Activated naive CD8-positive, alpha-beta T cell treated with anti-CD3 and anti-CD28 coated beads, Interleukin-2, amount 10 ng/mL, durations not matched to agents 7 days and 5 days (primary cell): ENCODE data around the gene INTS1. TPM values are rescaled to one million over a fixed set of nuclear protein-coding genes. Genes with fewer than 3 reads are reported as not detected.

ENCODE experiments used
- ATAC-seq: fragments of 150-1000 bp; cut with Tn5 transposase; one replicate; pipeline ENCODE4 v1.10.0; 2021; ENCODE audit warnings: low read depth, moderate library complexity
- POLR2A ChIA-PET: fragments of 350-600 bp; sonication (Branson Sonifier 250); formaldehyde crosslinking; loops from one replicate; lab custom pipeline; 2021; ENCODE audit warnings: antibody characterized with exemption; lab: Charles Lee
- DNase-seq: peaks from one replicate; pipeline ENCODE4 v3.0.0; 2021
- H3K27ac Mint-ChIP-seq: one replicate; pipeline ENCODE4 v1.8.0; 2022; ENCODE audit warnings: mild to moderate bottlenecking, mixed read lengths
- H3K27me3 Mint-ChIP-seq: one replicate; pipeline ENCODE4 v1.8.0; 2022; ENCODE audit warnings: mild to moderate bottlenecking, moderate library complexity, mixed read lengths
- H3K36me3 Mint-ChIP-seq: one replicate; pipeline ENCODE4 v1.8.0; 2021; ENCODE audit warnings: mild to moderate bottlenecking, mixed read lengths
- H3K4me1 Mint-ChIP-seq: one replicate; pipeline ENCODE4 v1.8.0; 2021; ENCODE audit warnings: mixed read lengths
- H3K4me3 Mint-ChIP-seq: one replicate; pipeline ENCODE4 v1.8.0; 2022; ENCODE audit warnings: mild to moderate bottlenecking, moderate library complexity, mixed read lengths
- H3K9me3 Mint-ChIP-seq: one replicate; pipeline ENCODE4 v1.8.0; 2021; ENCODE audit warnings: mixed read lengths
- total RNA-seq, 2 experiments: library from RNA; stranded (reverse); gene quantifications; one replicate each; pipeline ENCODE4 v1.2.3, GENCODE V29; 2021

The INTS1 gene
- total RNA-seq, 2 experiments from 2014 or later, result 110 to 115 TPM

DNA sequence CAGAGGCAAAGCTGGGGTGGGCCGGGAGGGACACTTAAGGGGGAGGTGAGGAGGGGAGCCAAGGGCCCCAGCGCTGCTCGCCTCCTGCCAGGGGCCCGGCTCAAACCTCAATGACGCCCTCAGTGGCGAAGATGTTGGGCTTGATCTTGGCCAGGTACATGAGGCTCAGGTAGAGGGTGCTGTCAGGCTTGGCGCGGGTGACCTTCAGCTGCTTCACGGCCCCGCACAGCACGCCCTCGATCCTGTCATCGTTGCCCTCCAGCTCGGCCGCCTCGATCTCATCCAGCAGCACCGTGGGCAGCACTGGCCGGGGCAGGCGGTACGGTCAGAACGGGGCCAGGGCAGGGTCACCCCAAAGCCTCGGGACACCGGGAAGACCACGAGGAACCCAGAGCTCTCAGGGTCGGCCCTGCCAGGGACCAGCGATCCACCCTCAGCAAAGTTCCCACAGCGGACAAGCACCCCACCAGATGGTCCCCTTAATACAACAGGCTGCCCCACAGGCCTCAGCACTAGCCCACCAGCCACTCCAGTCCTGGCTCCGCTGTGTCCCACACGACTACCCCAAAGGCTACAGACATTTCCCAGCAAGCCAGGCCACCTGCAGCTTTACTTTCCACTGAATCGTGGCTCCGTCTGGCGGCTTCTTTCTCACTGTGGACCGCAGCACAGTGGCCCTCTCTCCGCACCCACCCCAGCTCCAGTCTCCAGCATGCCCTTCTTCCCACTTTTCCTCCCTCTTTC lies 4.0 kb downstream of the INTS1 start:
- H3K9me3 Mint-ChIP-seq, result no peaks in the 10 kb centered on the region
- H3K4me3 Mint-ChIP-seq, result no peak overlapping the region
- H3K36me3 Mint-ChIP-seq, result peaks cover 4% of the 10 kb centered on the region
- no peak overlapping the region for H3K27ac Mint-ChIP-seq
- H3K4me1 Mint-ChIP-seq, result peaks cover 14% of the 10 kb centered on the region
- H3K27me3 Mint-ChIP-seq, result no peaks in the 10 kb centered on the region
- no peak for DNase-seq
- POLR2A ChIA-PET, result interaction anchor here (0.6 kb wide), 1 partner anchor 584 kb away, joined by 4 read pairs; no protein-coding TSS in a partner anchor
- ATAC-seq, result no peak

DNA sequence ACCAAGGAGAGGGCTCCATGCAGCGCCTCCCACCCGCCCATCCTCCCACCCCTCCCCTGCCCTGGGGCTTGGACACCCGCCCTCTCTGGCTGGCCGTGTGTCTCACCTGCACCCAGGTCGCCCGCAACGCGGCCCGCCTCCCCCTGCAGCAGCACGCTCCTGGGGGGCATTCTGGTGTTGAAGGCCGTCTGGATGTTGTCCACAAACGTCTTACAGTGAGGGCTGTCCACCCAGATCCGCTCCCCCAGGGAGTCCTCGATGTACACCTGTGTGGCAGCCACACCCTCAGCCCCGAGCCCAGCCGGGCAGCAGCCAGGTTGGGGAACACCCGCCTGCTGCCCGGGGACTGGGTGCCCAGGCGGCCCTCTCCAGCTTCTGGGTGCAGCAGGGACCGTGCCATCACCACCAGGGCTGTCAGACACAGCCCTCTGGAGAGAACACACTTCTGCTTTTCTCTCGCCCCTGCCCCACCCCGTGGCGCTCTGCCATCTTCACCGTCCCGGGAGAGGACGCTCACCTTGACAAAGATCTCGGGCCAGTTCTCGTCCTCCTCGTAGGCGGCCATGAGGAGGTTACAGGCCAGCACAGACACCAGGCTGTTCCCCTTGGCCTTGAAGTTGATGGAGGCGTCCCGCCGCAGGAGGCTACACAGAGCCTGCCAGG lies 4.7 kb downstream of the INTS1 start:
- Mint-ChIP-seq H3K4me1 (peaks cover 14% of the 10 kb centered on the region), H3K27ac (no peak overlapping the region), H3K27me3 (no peaks in the 10 kb centered on the region), H3K4me3 (no peak overlapping the region), H3K9me3 (no peaks in the 10 kb centered on the region), H3K36me3 (peaks cover 4% of the 10 kb centered on the region)
- no peak for DNase-seq
- POLR2A ChIA-PET, result interaction anchor here (0.6 kb wide), 1 partner anchor 585 kb away, joined by 4 read pairs; no protein-coding TSS in a partner anchor
- ATAC-seq, result no peak

DNA sequence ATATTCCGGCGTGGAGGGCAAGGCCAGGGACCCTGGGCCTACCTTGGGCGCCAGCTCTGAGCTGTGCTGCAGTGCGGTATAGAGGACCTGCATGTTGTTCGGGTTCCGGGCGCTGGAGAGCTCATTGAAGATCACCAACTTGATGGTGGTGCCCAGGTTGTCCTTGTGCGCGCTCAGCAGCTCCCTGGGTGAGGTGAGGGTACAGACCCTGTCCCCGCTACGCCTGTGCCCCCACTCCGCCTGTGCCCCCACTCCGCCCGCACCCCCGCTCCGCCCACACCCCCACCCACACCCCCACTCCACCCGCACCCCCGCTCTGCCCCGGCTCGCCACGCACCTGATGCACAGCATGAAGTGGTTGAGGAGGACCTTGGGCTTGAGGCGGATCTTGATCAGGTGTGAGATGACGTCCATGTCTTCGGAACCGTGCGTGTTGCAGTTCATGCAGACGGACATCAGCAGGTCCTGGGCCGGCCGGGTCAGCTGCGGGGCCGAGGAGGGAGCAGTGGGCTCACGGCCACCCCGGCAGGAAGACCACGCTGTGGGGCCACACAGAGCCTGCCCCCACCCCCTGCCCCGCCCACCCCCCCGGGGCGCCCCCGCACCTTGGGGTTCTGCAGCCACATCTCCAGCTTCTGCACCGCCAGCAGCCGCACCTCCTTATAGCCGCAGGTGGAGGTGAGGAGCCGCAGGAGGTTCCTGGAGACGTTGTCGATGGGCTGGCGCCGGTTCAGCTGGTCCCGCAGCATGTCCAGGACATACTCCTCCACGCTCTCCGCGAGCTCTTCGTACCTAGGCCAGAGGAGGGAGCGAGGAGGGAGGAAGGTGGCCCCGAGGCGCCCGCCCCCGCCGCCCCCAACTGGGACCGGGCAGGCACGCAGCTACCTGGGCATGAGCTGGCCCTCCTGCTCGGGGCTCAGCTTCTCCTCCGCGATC lies 5.6 kb downstream of the INTS1 start:
- POLR2A ChIA-PET, result no interaction called here
- Mint-ChIP-seq H3K27me3 (no peaks in the 10 kb centered on the region), H3K4me1 (peaks cover 14% of the 10 kb centered on the region), H3K27ac (no peak overlapping the region), H3K4me3 (no peak overlapping the region), H3K9me3 (no peaks in the 10 kb centered on the region), H3K36me3 (peaks cover 4% of the 10 kb centered on the region)
- DNase-seq (no peak), ATAC-seq (no peak)

DNA sequence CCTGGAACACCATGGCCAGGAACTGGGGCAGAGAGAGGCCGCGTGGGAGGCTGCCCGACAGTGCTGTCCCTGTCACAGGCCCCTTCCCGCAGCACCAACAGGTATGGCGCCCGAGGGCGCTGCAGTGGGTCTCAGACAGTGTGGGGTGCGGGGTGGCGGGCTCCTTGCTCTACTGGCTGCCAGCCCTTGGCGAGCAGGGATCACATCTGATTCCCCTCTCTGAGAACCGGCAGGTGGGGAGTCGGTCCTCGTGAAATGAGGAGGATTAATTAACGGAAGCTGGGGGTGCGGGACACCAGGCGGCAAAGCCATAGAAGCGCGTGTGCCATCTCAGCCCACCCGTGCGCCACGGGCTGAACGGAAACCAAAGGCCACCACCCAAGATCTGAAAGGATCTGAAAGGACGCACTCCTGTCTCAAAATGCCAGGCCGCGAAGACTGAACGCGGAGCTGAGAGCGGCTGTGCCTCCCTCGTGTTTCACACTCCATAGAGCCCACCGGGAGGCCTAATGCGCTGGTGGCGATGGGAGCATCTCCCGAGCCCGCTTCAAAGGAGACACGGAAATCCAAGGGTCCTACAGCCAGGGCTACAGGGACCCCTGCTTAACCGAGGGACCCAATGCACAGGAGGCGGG lies 6.8 kb downstream of the INTS1 start:
- ATAC-seq, result no peak
- Mint-ChIP-seq H3K4me1 (peaks cover 6% of the 10 kb centered on the region), H3K27me3 (no peaks in the 10 kb centered on the region), H3K9me3 (no peaks in the 10 kb centered on the region), H3K4me3 (no peak overlapping the region), H3K27ac (no peak overlapping the region), H3K36me3 (peaks cover 5% of the 10 kb centered on the region)
- POLR2A ChIA-PET, result no interaction called here
- no peak for DNase-seq

DNA sequence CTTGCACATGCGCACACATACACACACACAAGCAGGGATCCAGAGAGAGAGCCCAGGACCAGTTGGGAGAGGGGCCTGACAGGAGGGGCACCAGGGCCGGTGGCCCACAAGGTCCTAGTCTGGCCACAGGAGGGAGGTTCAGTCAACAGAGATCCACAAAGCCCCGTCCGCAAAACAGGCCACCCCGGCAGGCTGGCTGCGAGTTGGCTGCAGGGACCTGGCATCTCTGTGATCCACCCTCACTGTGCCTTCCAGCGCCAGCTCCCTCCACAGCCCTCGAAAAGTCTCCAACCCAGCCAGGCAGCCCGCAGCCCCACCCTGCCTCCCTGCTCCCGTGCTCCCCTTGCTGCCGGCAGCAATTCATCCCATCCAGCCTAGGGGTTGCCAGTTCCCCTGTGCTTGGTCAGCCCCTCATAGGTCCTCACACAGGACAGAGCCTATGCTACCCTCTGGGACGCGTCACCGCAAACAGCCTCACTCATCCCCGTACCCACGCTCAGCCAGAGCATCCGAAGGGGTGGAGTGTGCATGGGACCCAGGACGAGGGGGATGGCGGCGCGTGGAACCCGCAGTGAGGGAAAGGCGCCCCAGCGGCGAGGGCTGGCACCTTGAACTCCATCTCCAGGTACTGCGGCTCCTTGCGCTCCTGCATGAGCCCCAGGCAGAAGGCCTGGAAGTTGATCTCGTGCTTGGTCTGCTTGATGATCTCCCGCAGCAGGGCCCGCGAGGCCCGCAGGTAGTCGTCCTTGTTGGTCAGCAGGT lies 7.5 kb downstream of the INTS1 start:
- no peak for ATAC-seq
- no peak for DNase-seq
- H3K27ac Mint-ChIP-seq, result no peak overlapping the region
- no peaks in the 10 kb centered on the region for H3K4me1 Mint-ChIP-seq
- POLR2A ChIA-PET, result no interaction called here
- H3K27me3 Mint-ChIP-seq, result no peaks in the 10 kb centered on the region
- H3K4me3 Mint-ChIP-seq, result no peak overlapping the region
- peaks cover 2% of the 10 kb centered on the region for H3K36me3 Mint-ChIP-seq
- no peaks in the 10 kb centered on the region for H3K9me3 Mint-ChIP-seq

DNA sequence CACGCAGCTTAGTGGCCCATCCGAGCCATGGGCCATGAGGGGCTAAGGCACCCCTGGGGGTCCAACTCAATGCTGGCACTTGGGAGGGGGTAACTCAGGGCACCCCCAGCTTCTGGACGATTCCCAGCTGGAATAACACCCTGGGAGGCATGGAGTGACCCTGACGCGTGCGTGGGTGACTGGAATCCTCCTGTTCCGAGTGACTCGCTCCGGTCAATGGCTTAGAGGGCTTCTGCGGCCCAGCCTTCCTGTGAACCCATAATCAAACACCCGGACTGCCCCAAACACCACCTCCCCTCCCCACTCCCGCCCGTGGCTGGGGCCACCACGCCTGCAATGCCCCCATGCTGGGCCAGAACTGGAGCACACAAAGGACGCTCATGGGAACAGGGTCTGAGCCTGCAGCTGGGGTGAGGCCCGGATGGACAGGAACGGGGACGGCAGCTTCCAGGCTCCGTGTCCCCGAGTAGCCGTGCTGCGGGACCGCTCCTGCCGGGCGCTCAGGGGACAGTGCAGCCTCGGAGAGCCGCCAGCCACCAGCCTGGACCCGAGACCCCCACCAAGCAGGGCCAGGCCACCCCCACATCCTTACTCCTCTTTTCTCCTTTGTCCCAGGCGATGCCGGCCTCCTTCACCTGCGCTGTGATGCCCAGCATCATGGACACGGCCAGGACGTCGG lies 8.5 kb downstream of the INTS1 start:
- Mint-ChIP-seq H3K9me3 (no peaks in the 10 kb centered on the region), H3K4me1 (no peaks in the 10 kb centered on the region), H3K27me3 (no peaks in the 10 kb centered on the region), H3K36me3 (peaks cover 2% of the 10 kb centered on the region), H3K4me3 (no peak overlapping the region), H3K27ac (no peak overlapping the region)
- ATAC-seq (no peak), DNase-seq (no peak)
- POLR2A ChIA-PET, result no interaction called here

DNA sequence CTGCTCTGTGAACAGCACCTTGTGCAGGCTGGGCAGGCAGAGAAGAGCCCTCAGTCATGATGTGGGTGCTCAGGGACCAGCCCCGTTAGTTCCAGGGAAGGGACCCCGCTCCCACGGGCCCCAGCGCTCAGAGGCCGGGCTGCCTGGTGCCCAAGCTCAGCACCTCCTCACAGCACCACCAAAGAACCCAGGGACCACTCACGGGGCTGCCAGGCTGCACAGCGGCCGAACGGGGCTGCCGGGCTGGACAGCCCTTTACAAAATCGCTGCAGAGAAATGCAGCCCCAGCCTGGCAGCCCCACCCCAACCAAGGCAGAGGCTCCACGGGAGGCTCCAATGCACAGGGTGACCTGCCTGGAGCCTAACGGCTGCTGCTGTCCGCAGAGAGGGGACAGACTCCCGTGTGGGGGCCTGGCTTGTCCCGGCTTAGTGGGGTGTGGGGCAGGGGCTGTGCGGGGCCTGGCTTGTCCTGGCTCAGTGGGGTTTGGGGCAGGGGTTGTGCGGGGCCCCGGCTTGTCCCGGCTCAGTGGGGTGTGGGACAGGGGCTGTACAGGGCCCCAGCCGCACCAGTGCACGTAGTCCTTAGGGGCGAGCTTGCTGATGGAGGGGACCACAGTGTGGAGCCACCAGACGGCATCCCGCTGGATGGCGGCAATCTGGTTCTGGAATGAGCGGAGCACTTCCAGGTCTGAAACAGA lies 9.2 kb downstream of the INTS1 start:
- no peak for DNase-seq
- POLR2A ChIA-PET, result no interaction called here
- ATAC-seq, result no peak

DNA sequence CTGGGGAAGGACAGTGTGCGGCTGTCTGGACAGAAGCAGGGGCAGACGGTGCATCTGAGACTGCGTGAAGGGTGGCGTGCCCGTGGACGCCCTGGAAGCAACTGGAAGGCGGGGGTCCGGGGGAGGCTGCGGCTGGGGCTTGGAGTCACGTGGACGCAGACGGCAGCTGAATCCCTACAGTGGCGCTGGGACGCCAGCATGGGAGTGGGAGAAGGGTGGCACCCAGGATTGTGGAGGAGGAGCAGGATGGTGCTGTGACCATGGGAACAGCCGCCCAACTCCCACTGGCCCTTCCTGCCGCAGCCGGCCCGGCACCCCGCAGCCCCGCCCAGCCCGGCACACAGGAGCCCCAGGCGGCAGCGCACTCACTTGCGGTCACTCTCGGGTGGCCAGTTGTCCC lies 9.7 kb downstream of the INTS1 start:
- DNase-seq, result no peak
- Mint-ChIP-seq H3K36me3 (peaks cover 2% of the 10 kb centered on the region), H3K4me1 (no peaks in the 10 kb centered on the region), H3K9me3 (no peaks in the 10 kb centered on the region), H3K27me3 (no peaks in the 10 kb centered on the region), H3K27ac (no peak overlapping the region), H3K4me3 (no peak overlapping the region)
- ATAC-seq, result no peak
- POLR2A ChIA-PET, result no interaction called here

More for the DNA sequence above, 9.2 kb downstream of the INTS1 start:
- Mint-ChIP-seq H3K27me3 (no peaks in the 10 kb centered on the region), H3K27ac (no peak overlapping the region), H3K9me3 (no peaks in the 10 kb centered on the region), H3K36me3 (peaks cover 2% of the 10 kb centered on the region), H3K4me1 (no peaks in the 10 kb centered on the region), H3K4me3 (no peak overlapping the region)

DNA sequence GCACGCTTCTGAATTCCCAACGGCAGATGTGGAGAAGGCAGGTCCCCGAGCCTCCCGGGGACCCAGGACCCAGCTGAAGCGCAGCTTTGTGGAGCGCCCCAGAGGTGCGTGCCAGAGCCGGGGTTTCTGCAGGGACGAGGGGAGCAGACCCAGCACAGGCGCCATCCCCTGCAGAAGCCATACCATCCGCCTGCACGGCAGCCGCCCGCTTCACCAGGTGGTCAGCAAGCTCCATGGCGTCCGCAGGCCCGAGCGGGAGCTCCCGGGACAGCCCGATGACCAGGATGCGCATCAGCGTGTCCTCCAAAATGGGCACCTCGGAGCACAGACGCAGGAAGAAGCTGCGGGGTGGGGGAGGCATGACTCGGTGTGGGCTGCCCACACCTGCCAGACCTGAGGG lies 10.6 kb downstream of the INTS1 start:
- no peak for DNase-seq

DNA sequence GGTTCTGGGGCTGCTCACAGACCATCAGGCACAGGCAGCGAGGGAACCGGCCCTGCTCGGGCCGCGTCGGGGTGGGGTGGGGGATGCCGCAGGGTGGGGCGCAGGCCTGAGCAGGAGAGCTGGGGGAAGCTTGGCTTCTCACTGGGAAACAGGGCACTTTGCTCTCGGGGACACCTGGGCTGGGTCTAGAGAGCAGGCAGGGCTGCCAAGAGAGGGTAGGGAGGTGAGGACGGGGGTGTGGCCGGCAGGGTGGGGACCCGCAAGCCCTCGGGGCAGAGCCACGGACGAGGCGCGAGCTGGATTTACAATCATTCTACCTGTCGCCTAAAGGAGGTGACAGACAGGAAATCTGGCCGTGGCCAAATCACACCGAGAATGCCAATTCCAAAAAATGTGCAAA lies 11.1 kb downstream of the INTS1 start:
- Mint-ChIP-seq H3K36me3 (peaks cover 2% of the 10 kb centered on the region), H3K9me3 (no peaks in the 10 kb centered on the region), H3K4me1 (no peaks in the 10 kb centered on the region), H3K4me3 (no peak overlapping the region), H3K27ac (no peak overlapping the region), H3K27me3 (no peaks in the 10 kb centered on the region)
- DNase-seq (no peak), ATAC-seq (no peak)
- POLR2A ChIA-PET, result no interaction called here

More for the DNA sequence above, 10.6 kb downstream of the INTS1 start:
- ATAC-seq, result no peak
- no peak overlapping the region for H3K4me3 Mint-ChIP-seq
- POLR2A ChIA-PET, result no interaction called here
- no peak overlapping the region for H3K27ac Mint-ChIP-seq
- H3K4me1 Mint-ChIP-seq, result no peaks in the 10 kb centered on the region
- no peaks in the 10 kb centered on the region for H3K9me3 Mint-ChIP-seq
- H3K27me3 Mint-ChIP-seq, result no peaks in the 10 kb centered on the region
- peaks cover 2% of the 10 kb centered on the region for H3K36me3 Mint-ChIP-seq

DNA sequence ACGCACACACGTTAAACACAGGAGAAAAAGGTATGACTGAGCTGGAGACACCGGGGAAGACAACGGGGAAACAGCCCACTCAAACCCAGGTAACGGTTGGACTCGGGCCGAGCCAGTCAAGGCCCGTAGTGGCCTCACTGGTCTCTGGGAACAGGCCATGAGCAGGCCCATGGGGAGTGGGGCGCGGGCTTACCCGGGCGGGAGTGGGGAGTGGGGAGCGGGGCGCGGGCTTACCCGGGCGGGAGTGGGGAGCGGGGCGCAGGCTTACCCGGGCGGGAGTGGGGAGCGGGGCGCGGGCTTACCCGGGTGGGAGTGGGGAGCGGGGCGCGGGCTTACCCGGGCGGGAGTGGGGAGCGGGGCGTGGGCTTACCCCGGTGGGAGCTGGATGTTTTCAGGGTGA lies 11.5 kb downstream of the INTS1 start:
- Mint-ChIP-seq H3K9me3 (no peaks in the 10 kb centered on the region), H3K36me3 (peaks cover 2% of the 10 kb centered on the region), H3K4me3 (no peak overlapping the region), H3K27ac (no peak overlapping the region), H3K4me1 (no peaks in the 10 kb centered on the region), H3K27me3 (no peaks in the 10 kb centered on the region)
- POLR2A ChIA-PET, result no interaction called here
- DNase-seq, result no peak
- no peak for ATAC-seq

DNA sequence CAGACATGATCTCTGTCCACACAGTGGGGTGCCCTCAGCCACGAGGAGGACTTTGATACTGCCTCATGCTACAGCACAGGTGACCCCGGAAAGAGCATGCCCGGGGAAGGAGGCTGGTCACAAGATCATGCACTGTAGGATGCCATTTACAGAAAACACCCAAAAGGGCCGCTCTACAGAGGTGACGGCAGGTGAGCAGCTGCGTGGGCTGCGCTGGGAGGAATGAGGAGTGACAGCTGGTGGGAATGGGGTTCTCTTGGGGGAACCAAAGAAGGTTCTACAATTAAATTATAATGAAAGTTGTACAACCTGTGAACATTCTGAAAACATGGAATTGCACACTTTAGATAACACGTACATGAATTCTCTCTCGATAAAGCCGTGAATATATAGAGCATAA lies 12.0 kb downstream of the INTS1 start:
- H3K9me3 Mint-ChIP-seq, result no peaks in the 10 kb centered on the region
- H3K4me3 Mint-ChIP-seq, result no peak overlapping the region
- H3K27me3 Mint-ChIP-seq, result no peaks in the 10 kb centered on the region
- DNase-seq, result no peak
- H3K36me3 Mint-ChIP-seq, result peaks cover 2% of the 10 kb centered on the region
- no peak for ATAC-seq
- H3K27ac Mint-ChIP-seq, result no peak overlapping the region
- H3K4me1 Mint-ChIP-seq, result no peaks in the 10 kb centered on the region
- POLR2A ChIA-PET, result no interaction called here
